Peyer's patch (tissue), 4 donors: ENCODE measurements around the gene CREBRF. TPM values are rescaled to one million over a fixed set of nuclear protein-coding genes. Genes with fewer than 3 reads are reported as not detected.
"Not testable (repeated sequence)": the region's sequence is repeated elsewhere in the genome, so short reads cannot be mapped to it uniquely, and the experiment has no call there.

ENCODE experiments used
- DNase-seq, 3 donors: peaks; one replicate each; pipeline ENCODE4 v3.0.0-alpha.2; 2017 to 2019
- H3K27ac ChIP-seq, 4 donors: fragments of 200-600 bp; sonication (generic); one replicate each; pipeline ENCODE4 v1.5.1; 2016 to 2019
- H3K27me3 ChIP-seq, 2 donors: fragments of 200-600 bp; sonication (generic); one replicate each; pipeline ENCODE4 v1.5.1; 2019
- H3K36me3 ChIP-seq, 3 donors: fragments of 200-600 bp; sonication (generic); one replicate each; pipeline ENCODE4 v1.5.1; 2016 to 2019
- H3K4me1 ChIP-seq, 4 donors: fragments of 200-600 bp; sonication (generic); one replicate each; pipeline ENCODE4 v1.5.1; 2016 to 2019
- H3K4me3 ChIP-seq, 4 donors: fragments of 200-600 bp; sonication (generic); 1 replicate in 3 of 4; 2 replicates in 1 of 4; pipeline ENCODE4 v1.5.1; 2016 to 2019; ENCODE audit warnings: mild to moderate bottlenecking in 1 of 4
- H3K9me3 ChIP-seq, 4 donors: fragments of 200-600 bp; sonication (generic); one replicate each; pipeline ENCODE4 v1.5.1; 2016 to 2019; ENCODE audit warnings: mild to moderate bottlenecking in 1 of 4
- CTCF ChIP-seq, 6 experiments: fragments of 450-650 bp in 4 of 6; fragments of 200-600 bp in 2 of 6; sonication (generic) in 1 of 6; IDR thresholded peaks; one replicate each; pipeline ENCODE4 v1.5.1; 2017 to 2019; ENCODE audit warnings: antibody characterized with exemption in 6 of 6, mild to moderate bottlenecking in 3 of 6, moderate library complexity in 1 of 6
- POLR2A ChIP-seq, 2 donors: fragments of 450-650 bp; IDR thresholded peaks; one replicate each; pipeline ENCODE4 v1.5.1; 2017; ENCODE audit warnings: antibody characterized with exemption in 2 of 2, mild to moderate bottlenecking in 2 of 2, moderate library complexity in 2 of 2
- total RNA-seq, 4 donors: library from RNA; depleted of rRNA; stranded (reverse); fragments of >200 nt; gene quantifications; one replicate each; pipeline ENCODE4 v1.1.0, GENCODE V29; 2016

CREBRF gene
- total RNA-seq, 4 donors from 2014 or later = 27.8 to 75.9 (median 34.1) TPM

DNA sequence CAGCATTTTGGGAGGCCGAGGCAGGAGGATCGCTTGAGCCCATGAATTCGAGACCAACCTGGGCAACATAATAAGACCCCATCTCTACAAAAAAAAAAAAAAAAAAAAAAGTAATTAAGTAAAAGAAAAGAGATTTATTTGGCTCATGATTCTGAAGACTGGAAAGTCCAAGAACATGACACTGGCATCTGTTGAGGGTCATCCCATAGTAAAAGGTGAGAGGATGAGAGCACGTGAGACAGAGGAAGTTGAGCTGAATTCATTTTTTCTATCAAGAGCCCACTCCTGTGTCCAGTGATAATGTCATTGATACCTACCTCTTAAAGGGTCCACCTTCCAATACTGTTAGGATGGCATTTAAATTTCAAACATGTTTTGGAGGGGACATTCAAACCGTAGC, 19.8 kb downstream of the CREBRF start:
- H3K36me3 ChIP-seq = peaks cover 0 to 5% (median 0%) of the 10 kb centered on the region in 3 donors
- H3K27ac ChIP-seq = no peak overlapping the region
- DNase-seq = no peak
- H3K4me3 ChIP-seq = no peak overlapping the region
- TF ChIP-seq CTCF (IDR thresholded peaks at IDR 0.05) (no peak), POLR2A (IDR thresholded peaks at IDR 0.05) (no peak)
- H3K4me1 ChIP-seq = no peaks in the 10 kb centered on the region
- H3K9me3 ChIP-seq = no peaks in the 10 kb centered on the region
- H3K27me3 ChIP-seq = no peaks in the 10 kb centered on the region

DNA sequence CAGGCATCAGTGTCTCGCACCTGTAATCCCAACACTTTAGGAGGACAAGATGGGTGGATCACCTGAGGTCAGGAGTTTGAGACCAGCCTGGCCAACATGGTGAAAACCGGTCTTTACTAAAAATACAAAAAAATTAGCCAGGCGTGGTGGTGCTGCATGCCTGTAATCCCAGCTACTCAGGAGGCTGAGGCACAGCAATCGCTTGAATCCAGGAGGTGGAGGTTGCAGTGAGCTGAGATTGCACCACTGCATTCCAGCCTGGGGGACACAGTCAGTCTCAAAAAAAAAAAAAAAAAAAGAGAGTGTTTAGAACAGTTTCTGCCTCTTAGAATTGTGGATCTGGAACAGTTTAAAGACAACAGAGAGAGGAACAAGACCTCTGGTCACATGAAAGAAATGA, 20.3 kb downstream of the CREBRF start:
- not testable (repeated sequence) for H3K27me3 ChIP-seq, DNase-seq, H3K9me3 ChIP-seq, H3K4me3 ChIP-seq, H3K4me1 ChIP-seq, H3K27ac ChIP-seq, H3K36me3 ChIP-seq

- Histone ChIP-seq H3K36me3 (peaks cover 0 to 16% (median 0%) of the 10 kb centered on the region in 3 donors), H3K27ac (no peak overlapping the region), H3K4me1 (no peaks in the 10 kb centered on the region), H3K4me3 (no peak overlapping the region), H3K27me3 (no peaks in the 10 kb centered on the region), H3K9me3 (no peaks in the 10 kb centered on the region)
- no peak for TF ChIP-seq POLR2A (IDR thresholded peaks at IDR 0.05)
- no peak for TF ChIP-seq CTCF (IDR thresholded peaks at IDR 0.05)
- DNase-seq = no peak
Observed at GRCh38 chr5:173078878-173079277, 22.7 kb downstream of the CREBRF start.

GRCh38 chr5:173089581-173089980, 33.4 kb downstream of the CREBRF start:
- H3K9me3 ChIP-seq = no peaks in the 10 kb centered on the region
- no peak for TF ChIP-seq CTCF (IDR thresholded peaks at IDR 0.05)
- no peak for TF ChIP-seq POLR2A (IDR thresholded peaks at IDR 0.05)
- no peak for DNase-seq
- peaks cover 0 to 68% (median 0%) of the 10 kb centered on the region in 3 donors for H3K36me3 ChIP-seq
- no peak overlapping the region for H3K27ac ChIP-seq
- H3K27me3 ChIP-seq = no peaks in the 10 kb centered on the region
- H3K4me1 ChIP-seq = peaks cover 0 to 18% (median 0%) of the 10 kb centered on the region in 4 donors
- H3K4me3 ChIP-seq = no peak overlapping the region

GRCh38 chr5:173090639-173091038, 34.5 kb downstream of the CREBRF start:
- no peak for DNase-seq
- Histone ChIP-seq H3K9me3 (no peaks in the 10 kb centered on the region), H3K4me3 (no peak overlapping the region), H3K4me1 (peaks cover 0 to 18% (median 0%) of the 10 kb centered on the region in 4 donors), H3K36me3 (peaks cover 0 to 57% (median 0%) of the 10 kb centered on the region in 3 donors), H3K27me3 (no peaks in the 10 kb centered on the region), H3K27ac (no peak overlapping the region)
- no peak for TF ChIP-seq POLR2A (IDR thresholded peaks at IDR 0.05)
- no peak for TF ChIP-seq CTCF (IDR thresholded peaks at IDR 0.05)

- peaks cover 0 to 44% (median 0%) of the 10 kb centered on the region in 3 donors for H3K36me3 ChIP-seq
- no peak for DNase-seq
- peaks cover 0 to 18% (median 0%) of the 10 kb centered on the region in 4 donors for H3K4me1 ChIP-seq
- no peak overlapping the region for H3K4me3 ChIP-seq
- TF ChIP-seq POLR2A (IDR thresholded peaks at IDR 0.05) = no peak
- TF ChIP-seq CTCF (IDR thresholded peaks at IDR 0.05) = no peak
- no peaks in the 10 kb centered on the region for H3K27me3 ChIP-seq
- H3K9me3 ChIP-seq = no peaks in the 10 kb centered on the region
- no peak overlapping the region for H3K27ac ChIP-seq
Observed at GRCh38 chr5:173091981-173092380, 35.8 kb downstream of the CREBRF start.
